Transverse colon (tissue), 4 donors: ENCODE data around the gene CCBE1. TPM values are rescaled to one million over a fixed set of nuclear protein-coding genes. Genes with fewer than 3 reads are reported as not detected.

Experiments
- DNase-seq: peaks from one replicate; pipeline ENCODE4 v3.0.0-alpha.2; 2019
- H3K27ac ChIP-seq, 4 donors: fragments of 200-600 bp; sonication (generic); 2 replicates each; pipeline ENCODE4 v1.5.1; 2016 to 2018; ENCODE audit warnings: inconsistent platforms in 4 of 4
- H3K27me3 ChIP-seq: fragments of 200-600 bp; sonication (generic); 2 replicates; pipeline ENCODE4 v1.5.1; 2017; ENCODE audit warnings: inconsistent platforms
- H3K36me3 ChIP-seq, 4 donors: fragments of 200-600 bp; sonication (generic); 2 replicates each; pipeline ENCODE4 v1.5.1; 2017 to 2019; ENCODE audit warnings: inconsistent platforms in 4 of 4
- H3K4me1 ChIP-seq, 4 donors: fragments of 200-600 bp; sonication (generic); 2 replicates each; pipeline ENCODE4 v1.5.1; 2017 to 2020; ENCODE audit warnings: inconsistent platforms in 4 of 4
- H3K4me3 ChIP-seq, 4 donors: fragments of 200-600 bp; sonication (generic); 1 replicate in 1 of 4; 2 replicates in 3 of 4; pipeline versions ENCODE4 v1.5.1 to v1.6.1; 2017 to 2019; ENCODE audit warnings: inconsistent platforms in 4 of 4
- H3K9me3 ChIP-seq, 2 donors: fragments of 200-600 bp; sonication (generic); 2 replicates each; pipeline ENCODE4 v1.5.1; 2017 to 2019; ENCODE audit warnings: inconsistent platforms in 2 of 2
- EP300 ChIP-seq: sonication (generic); formaldehyde crosslinking; IDR thresholded peaks from one replicate; pipeline ENCODE4 v1.6.1; 2017; ENCODE audit warnings: antibody characterized with exemption, low read depth
- POLR2A ChIP-seq: fragments of 450-650 bp; IDR thresholded peaks from one replicate; pipeline ENCODE4 v1.6.1; 2016; ENCODE audit warnings: antibody characterized with exemption, mild to moderate bottlenecking, moderate library complexity
- POLR2AphosphoS5 ChIP-seq, 3 donors: sonication (generic); formaldehyde crosslinking; IDR thresholded peaks; one replicate each; pipeline ENCODE4 v1.6.1; 2016; ENCODE audit warnings: antibody characterized with exemption in 3 of 3
- WGBS, 2 donors: methylation state at CpG; one replicate each; pipeline ENCODE4 v1.1.5; 2018; ENCODE audit warnings: low coverage in 1 of 2; 5-methylcytosine and 5-hydroxymethylcytosine counted together
- in situ Hi-C, 4 donors: fragments of 200-750 bp; cut with MboI; loops; one replicate each; pipeline versions ENCODE4 v1.15.0 to v1.15.1; 2017; ENCODE audit warnings: low sequenced_read_pairs in 3 of 4, low pct_ligation_motif_present in 1 of 4, low pct_unique_long_range_greater_than_20kb in 1 of 4
- intact Hi-C: fragments of 100-400 bp; cut with DNase I; formaldehyde crosslinking; loops from one replicate; pipeline ENCODE4 v1.15.1; 2023; ENCODE audit warnings: low total_unique reads
- total RNA-seq, 4 donors: library from RNA; depleted of rRNA; stranded (reverse); fragments of >200 nt; gene quantifications; one replicate each; pipeline ENCODE4 v1.1.0, GENCODE V29; 2016
- TF ChIP-seq, protein P1 (sequence below), 5 experiments: fragments of 200-600 bp in 3 of 5; fragments of 450-650 bp in 2 of 5; sonication (generic) in 3 of 5; IDR thresholded peaks; 1 replicate in 2 of 5; 2 replicates in 3 of 5; pipeline ENCODE4 v1.5.1; 2016 to 2017; ENCODE audit warnings: antibody characterized with exemption in 5 of 5, inconsistent platforms in 3 of 5, mild to moderate bottlenecking in 2 of 5, moderate library complexity in 1 of 5

The CCBE1 gene
- total RNA-seq, 4 donors from 2014 or later, result 6.1 to 43.0 (median 15.7) TPM

DNA sequence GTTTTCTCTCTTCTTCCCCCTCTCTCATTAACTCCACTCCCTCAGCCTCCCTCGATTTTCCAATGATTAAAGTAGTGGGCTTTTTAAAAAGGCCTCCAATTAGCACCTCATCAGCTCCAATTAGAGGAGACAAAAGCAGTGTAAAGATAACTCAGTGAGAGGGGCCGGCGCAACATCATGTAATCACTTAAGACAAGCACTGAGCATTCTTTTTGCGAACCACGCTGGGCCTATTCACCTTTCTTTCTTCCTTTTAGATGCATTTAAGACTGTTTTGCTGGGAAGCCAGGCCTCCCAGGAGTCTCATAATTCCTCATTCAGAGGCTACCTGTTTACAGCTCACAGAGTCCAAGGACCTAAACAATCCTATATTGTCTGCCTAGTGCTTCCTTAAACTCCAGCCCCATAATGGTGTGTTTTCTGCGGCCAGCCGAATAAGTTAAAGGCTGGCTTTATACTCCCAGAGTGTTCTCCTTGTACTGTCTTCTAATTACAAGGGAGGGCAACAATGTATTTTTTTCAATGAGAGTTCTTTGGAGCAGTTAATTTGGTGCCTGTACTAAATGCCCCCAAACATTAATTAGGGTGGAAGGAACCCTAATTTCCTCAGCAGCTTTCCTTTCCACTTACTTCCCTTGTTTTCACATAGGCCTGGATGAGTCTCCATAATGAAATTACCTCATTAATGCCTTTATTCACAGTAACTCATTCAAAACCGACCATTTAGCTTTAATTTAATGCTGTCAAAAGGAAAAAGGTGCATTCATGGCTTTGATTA, 310.1 kb downstream of the CCBE1 start:
- Histone ChIP-seq H3K9me3 (no peaks in the 10 kb centered on the region), H3K4me1 (no peaks in the 10 kb centered on the region), H3K36me3 (no peaks in the 10 kb centered on the region), H3K4me3 (no peak overlapping the region), H3K27ac (no peak overlapping the region), H3K27me3 (no peaks in the 10 kb centered on the region)
- intact Hi-C loops, result no loop called here
- WGBS, 2 donors, result 84 to 91% methylated on average over 7 to 8 of the region's 8 CpGs
- TF ChIP-seq, protein P1, sequence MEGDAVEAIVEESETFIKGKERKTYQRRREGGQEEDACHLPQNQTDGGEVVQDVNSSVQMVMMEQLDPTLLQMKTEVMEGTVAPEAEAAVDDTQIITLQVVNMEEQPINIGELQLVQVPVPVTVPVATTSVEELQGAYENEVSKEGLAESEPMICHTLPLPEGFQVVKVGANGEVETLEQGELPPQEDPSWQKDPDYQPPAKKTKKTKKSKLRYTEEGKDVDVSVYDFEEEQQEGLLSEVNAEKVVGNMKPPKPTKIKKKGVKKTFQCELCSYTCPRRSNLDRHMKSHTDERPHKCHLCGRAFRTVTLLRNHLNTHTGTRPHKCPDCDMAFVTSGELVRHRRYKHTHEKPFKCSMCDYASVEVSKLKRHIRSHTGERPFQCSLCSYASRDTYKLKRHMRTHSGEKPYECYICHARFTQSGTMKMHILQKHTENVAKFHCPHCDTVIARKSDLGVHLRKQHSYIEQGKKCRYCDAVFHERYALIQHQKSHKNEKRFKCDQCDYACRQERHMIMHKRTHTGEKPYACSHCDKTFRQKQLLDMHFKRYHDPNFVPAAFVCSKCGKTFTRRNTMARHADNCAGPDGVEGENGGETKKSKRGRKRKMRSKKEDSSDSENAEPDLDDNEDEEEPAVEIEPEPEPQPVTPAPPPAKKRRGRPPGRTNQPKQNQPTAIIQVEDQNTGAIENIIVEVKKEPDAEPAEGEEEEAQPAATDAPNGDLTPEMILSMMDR (IDR thresholded peaks at IDR 0.05), result no peak
- TF ChIP-seq EP300, result no peak
- TF ChIP-seq POLR2AphosphoS5 (IDR thresholded peaks at IDR 0.05), result no peak
- TF ChIP-seq POLR2A, result no peak
- in situ Hi-C loops, result no loop called here
- DNase-seq, result no peak

DNA sequence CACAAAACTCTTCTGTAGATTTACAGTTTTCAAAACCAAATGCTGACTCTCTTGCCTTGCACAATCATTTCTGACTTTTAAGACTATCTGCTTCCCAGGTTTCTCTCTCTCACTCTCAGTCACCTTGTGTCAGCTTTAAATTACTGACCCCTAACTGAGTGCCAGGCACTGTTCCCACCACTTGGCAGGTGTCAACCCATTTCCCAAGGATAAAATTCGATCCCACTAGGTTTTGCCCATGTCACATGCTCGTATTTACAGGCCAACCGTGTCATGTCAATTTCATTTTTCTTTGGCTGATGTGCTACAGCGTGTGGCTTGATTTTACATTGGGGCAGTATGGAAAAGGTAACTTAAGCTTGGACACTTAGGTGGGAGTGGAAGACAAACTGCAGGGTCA, 312.0 kb downstream of the CCBE1 start:
- no peak overlapping the region for H3K4me3 ChIP-seq

DNA sequence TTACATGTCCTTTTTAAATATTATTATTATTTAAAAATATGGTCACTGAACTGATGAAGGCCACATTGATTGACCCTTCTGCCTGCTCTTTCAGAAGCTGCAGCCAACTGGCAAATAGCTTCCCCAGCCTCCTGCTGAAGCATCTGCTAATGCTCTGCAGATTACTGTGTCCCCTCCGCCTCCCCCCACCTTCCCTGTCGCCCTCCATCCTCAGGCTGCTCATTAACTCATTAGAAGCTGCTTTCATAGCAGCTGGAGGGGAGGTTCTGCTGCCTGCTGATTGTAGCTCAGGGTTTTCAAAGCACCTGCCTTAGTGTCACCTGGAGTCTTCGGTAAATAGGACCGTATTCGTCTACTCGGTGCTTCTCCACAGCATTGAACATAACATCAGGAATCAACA, 313.4 kb downstream of the CCBE1 start:
- in situ Hi-C loops (no loop called here), intact Hi-C loops (no loop called here)
- H3K36me3 ChIP-seq, result no peaks in the 10 kb centered on the region
- TF ChIP-seq EP300 (no peak), POLR2A (no peak), POLR2AphosphoS5 (IDR thresholded peaks at IDR 0.05) (no peak)
- TF ChIP-seq, protein P1 (IDR thresholded peaks at IDR 0.05), result no peak
- no peaks in the 10 kb centered on the region for H3K9me3 ChIP-seq
- DNase-seq, result no peak
- WGBS, 2 donors, result 64% methylated on average over 2 to 6 of the region's 6 CpGs
- no peak overlapping the region for H3K4me3 ChIP-seq
- no peaks in the 10 kb centered on the region for H3K27me3 ChIP-seq
- H3K4me1 ChIP-seq, result no peaks in the 10 kb centered on the region
- H3K27ac ChIP-seq, result no peak overlapping the region

More for the DNA sequence above, 312.0 kb downstream of the CCBE1 start:
- TF ChIP-seq POLR2A (no peak), EP300 (no peak)
- TF ChIP-seq, protein P1 (IDR thresholded peaks at IDR 0.05), result no peak
- H3K4me1 ChIP-seq, result no peaks in the 10 kb centered on the region
- no peaks in the 10 kb centered on the region for H3K27me3 ChIP-seq
- no peaks in the 10 kb centered on the region for H3K9me3 ChIP-seq
- H3K36me3 ChIP-seq, result no peaks in the 10 kb centered on the region
- in situ Hi-C loops, result no loop called here
- H3K27ac ChIP-seq, result no peak overlapping the region
- DNase-seq, result no peak
- WGBS, 2 donors, result 75 to 83% methylated on average over 1 to 4 of the region's 4 CpGs
- intact Hi-C loops, result no loop called here

DNA sequence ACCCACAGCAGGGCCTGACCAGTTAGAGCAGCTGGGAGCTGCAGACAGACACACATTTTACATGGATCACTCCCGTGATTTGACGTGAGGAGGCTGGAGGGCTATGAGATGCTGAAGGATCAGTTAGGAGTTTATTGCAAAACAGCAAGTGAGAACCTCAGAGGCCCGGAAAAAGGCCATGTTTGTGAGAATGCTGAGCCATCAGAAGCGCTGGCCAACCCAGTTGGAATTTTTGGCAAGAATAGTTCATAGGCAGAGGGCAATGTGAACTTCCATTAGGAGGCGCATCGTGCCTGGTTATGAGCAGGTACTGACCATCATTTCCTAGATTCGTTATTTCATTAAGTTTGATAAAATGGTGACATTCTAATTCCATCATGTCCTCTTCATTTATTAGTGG, 314.8 kb downstream of the CCBE1 start:
- intact Hi-C loops (no loop called here), in situ Hi-C loops (no loop called here)
- no peaks in the 10 kb centered on the region for H3K27me3 ChIP-seq

More for the DNA sequence above, 314.8 kb downstream of the CCBE1 start:
- Histone ChIP-seq H3K4me1 (no peaks in the 10 kb centered on the region), H3K36me3 (no peaks in the 10 kb centered on the region), H3K4me3 (no peak overlapping the region), H3K9me3 (no peaks in the 10 kb centered on the region), H3K27ac (no peak overlapping the region)
- no peak for DNase-seq
- TF ChIP-seq POLR2AphosphoS5 (IDR thresholded peaks at IDR 0.05) (no peak), POLR2A (no peak), EP300 (no peak)
- TF ChIP-seq, protein P1 (IDR thresholded peaks at IDR 0.05), result no peak
- 85% methylated on average over 5 to 7 of the region's 7 CpGs for WGBS, 2 donors
